ENCODE results near the gene SNHG17.
"Not testable (repeated sequence)": the region's sequence is repeated elsewhere in the genome, so short reads cannot be mapped to it uniquely, and the experiment has no call there.

DNA sequence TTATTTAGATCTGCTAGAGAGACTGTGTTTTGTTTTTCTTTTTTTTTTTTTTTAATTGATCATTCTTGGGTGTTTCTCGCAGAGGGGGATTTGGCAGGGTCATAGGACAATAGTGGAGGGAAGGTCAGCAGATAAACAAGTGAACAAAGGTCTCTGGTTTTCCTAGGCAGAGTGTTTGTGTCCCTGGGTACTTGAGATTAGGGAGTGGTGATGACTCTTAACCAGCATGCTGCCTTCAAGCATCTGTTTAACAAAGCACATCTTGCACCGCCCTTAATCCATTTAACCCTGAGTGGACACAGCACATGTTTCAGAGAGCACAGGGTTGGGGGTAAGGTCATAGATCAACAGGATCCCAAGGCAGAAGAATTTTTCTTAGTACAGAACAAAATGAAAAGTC is 25.5 kb upstream of the SNHG17 start:
- TF ChIP-seq, protein P1, sequence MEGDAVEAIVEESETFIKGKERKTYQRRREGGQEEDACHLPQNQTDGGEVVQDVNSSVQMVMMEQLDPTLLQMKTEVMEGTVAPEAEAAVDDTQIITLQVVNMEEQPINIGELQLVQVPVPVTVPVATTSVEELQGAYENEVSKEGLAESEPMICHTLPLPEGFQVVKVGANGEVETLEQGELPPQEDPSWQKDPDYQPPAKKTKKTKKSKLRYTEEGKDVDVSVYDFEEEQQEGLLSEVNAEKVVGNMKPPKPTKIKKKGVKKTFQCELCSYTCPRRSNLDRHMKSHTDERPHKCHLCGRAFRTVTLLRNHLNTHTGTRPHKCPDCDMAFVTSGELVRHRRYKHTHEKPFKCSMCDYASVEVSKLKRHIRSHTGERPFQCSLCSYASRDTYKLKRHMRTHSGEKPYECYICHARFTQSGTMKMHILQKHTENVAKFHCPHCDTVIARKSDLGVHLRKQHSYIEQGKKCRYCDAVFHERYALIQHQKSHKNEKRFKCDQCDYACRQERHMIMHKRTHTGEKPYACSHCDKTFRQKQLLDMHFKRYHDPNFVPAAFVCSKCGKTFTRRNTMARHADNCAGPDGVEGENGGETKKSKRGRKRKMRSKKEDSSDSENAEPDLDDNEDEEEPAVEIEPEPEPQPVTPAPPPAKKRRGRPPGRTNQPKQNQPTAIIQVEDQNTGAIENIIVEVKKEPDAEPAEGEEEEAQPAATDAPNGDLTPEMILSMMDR (IDR thresholded peaks at IDR 0.05) = not testable (repeated sequence)
- TF ChIP-seq POLR2A (IDR thresholded peaks at IDR 0.05) = not testable (repeated sequence)

Data from uterus (tissue), 2 donors.